Measurements from ENCODE around the gene DNASE1L1.

DNA sequence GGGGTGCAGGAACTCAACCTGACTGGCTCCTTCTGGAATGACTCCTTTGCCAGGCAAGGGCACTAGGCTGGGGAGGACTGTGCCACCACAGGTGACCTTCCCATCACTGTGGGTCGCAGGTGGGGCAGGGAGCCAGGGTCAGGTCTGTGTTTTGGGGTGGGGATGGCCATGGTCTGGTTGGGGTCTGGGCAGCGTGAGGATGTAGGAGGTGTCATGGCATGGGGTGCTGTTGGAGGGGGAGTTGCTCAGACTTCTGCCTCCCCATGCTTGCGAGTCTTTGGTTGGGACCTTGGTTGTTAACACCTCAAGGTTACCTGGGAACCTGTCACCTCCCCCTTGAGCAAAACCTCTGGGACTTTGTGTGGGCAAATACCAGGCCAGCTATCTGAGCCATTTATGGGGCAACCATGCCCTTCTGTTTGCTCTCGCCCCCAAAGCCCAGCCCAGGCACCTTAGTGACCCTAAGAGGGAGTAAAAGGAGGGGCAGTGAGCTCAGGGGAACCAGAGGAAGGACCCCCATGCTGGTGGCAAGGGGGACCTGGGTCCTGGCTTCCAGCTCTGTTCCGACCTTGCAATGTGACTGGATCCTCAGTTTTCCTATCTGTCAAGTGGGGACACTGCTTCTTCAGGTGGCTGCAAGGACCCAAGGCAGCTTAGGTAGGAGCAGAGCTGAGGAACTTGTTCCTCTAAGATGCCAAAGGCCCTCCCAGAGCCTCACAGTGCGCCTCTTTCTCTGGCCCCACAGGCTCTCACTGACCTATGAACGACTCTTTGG lies 25.5 kb upstream of the DNASE1L1 start:
- no peak for TF ChIP-seq POLR2AphosphoS5 (IDR thresholded peaks at IDR 0.05)
- TF ChIP-seq, protein P1, sequence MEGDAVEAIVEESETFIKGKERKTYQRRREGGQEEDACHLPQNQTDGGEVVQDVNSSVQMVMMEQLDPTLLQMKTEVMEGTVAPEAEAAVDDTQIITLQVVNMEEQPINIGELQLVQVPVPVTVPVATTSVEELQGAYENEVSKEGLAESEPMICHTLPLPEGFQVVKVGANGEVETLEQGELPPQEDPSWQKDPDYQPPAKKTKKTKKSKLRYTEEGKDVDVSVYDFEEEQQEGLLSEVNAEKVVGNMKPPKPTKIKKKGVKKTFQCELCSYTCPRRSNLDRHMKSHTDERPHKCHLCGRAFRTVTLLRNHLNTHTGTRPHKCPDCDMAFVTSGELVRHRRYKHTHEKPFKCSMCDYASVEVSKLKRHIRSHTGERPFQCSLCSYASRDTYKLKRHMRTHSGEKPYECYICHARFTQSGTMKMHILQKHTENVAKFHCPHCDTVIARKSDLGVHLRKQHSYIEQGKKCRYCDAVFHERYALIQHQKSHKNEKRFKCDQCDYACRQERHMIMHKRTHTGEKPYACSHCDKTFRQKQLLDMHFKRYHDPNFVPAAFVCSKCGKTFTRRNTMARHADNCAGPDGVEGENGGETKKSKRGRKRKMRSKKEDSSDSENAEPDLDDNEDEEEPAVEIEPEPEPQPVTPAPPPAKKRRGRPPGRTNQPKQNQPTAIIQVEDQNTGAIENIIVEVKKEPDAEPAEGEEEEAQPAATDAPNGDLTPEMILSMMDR (IDR thresholded peaks at IDR 0.05) = no peak
- TF ChIP-seq POLR2A (IDR thresholded peaks at IDR 0.05) = no peak
- no peak for TF ChIP-seq EP300 (IDR thresholded peaks at IDR 0.05)
